Heart left ventricle (tissue), 16 donors: Measurements from ENCODE around the gene LTB. TPM values are rescaled to one million over a fixed set of nuclear protein-coding genes. Genes with fewer than 3 reads are reported as not detected.

Experiments used
- ATAC-seq, 4 donors: fragments of 200-7000 bp; cut with Tn5 transposase; one replicate each; pipeline ENCODE4 v1.9.1; 2020 to 2022; ENCODE audit warnings: moderate library complexity in 4 of 4, mild to moderate bottlenecking in 3 of 4, moderate number of reproducible peaks in 1 of 4
- DNase-seq, 5 donors: peaks; one replicate each; pipeline ENCODE4 v3.0.0-alpha.2; 2020
- H3K27ac ChIP-seq, 12 donors: fragments of 200-600 bp; sonication (generic) in 4 of 12; one replicate each; pipeline versions ENCODE4 v1.5.0 to v1.8.0; 2016 to 2022; ENCODE audit warnings: mild to moderate bottlenecking in 2 of 12
- H3K27me3 ChIP-seq, 9 donors: fragments of 200-600 bp; sonication (generic) in 2 of 9; one replicate each; pipeline versions ENCODE4 v1.5.1 to v1.8.0; 2016 to 2022; ENCODE audit warnings: mild to moderate bottlenecking in 3 of 9
- H3K36me3 ChIP-seq, 9 donors: fragments of 200-600 bp; sonication (generic) in 2 of 9; one replicate each; pipeline versions ENCODE4 v1.5.0 to v1.8.0; 2018 to 2022; ENCODE audit warnings: mild to moderate bottlenecking in 2 of 9
- H3K4me1 ChIP-seq, 12 donors: fragments of 200-600 bp; sonication (generic) in 4 of 12; one replicate each; pipeline versions ENCODE4 v1.5.0 to v1.8.0; 2016 to 2022; ENCODE audit warnings: mild to moderate bottlenecking in 3 of 12
- H3K4me3 ChIP-seq, 12 donors: fragments of 200-600 bp; sonication (generic) in 4 of 12; one replicate each; pipeline versions ENCODE4 v1.5.0 to v1.8.0; 2017 to 2022; ENCODE audit warnings: mild to moderate bottlenecking in 9 of 12, moderate library complexity in 4 of 12
- H3K9me3 ChIP-seq, 12 donors: fragments of 200-600 bp; sonication (generic) in 4 of 12; one replicate each; pipeline versions ENCODE4 v1.5.0 to v1.8.0; 2016 to 2022; ENCODE audit warnings: mild to moderate bottlenecking in 1 of 12
- POLR2A ChIP-seq, 2 donors: fragments of 450-650 bp; IDR thresholded peaks; one replicate each; pipeline ENCODE4 v1.6.1; 2017; ENCODE audit warnings: antibody characterized with exemption in 2 of 2, mild to moderate bottlenecking in 2 of 2, moderate library complexity in 2 of 2
- WGBS, 4 donors: extraction: QIAGEN DNeasy Blood & Tissue Kit in 2 of 4; methylation state at CpG; one replicate each; pipeline versions ENCODE4 v1.1.5 to v1.1.7; 2013 to 2018; 5-methylcytosine and 5-hydroxymethylcytosine counted together
- intact Hi-C, 10 donors: fragments of 100-400 bp; cut with DNase I; formaldehyde crosslinking; loops; one replicate each; pipeline versions ENCODE4 v1.11.1 to v1.14.2; 2022
- polyA plus RNA-seq, 2 donors: library from polyadenylated mRNA; stranded (reverse); fragments of 200-250 nt; gene quantifications; one replicate each; pipeline ENCODE4 v1.2.3, GENCODE V29; 2013
- total RNA-seq, 9 donors: library from RNA; depleted of rRNA in 2 of 9; stranded (reverse); fragments of >200 nt in 2 of 9; fragmentation: NEBNext Ultra II Directional in 3 of 9; extraction: Animal tissue kit (Norgen Biotek cat#: 25700) in 3 of 9; gene quantifications; one replicate each; pipeline versions ENCODE4 v1.1.0 to v1.2.4, GENCODE V29; 2016 to 2023
- TF ChIP-seq, protein P1 (sequence below), 12 donors: fragments of 200-600 bp; sonication (generic) in 4 of 12; IDR thresholded peaks; one replicate each; pipeline versions ENCODE4 v1.5.0 to v1.8.0; 2018 to 2022; ENCODE audit warnings: antibody characterized with exemption in 12 of 12, mild to moderate bottlenecking in 5 of 12
- donor health status: ischemic (EF 13 %, LVEDD 7.1; RV severe dilation, severe dysfunction).
- donor health status: healthy with polysubstance abuse.
- donor health status: DM: no; HTN: yes; CAD: no.
- donor health status: DM: no; HTN: no; CAD: no.
- donor health status: ischemic (EF 25% LVEDD 6.9; RV normal size, moderate dysfunction).
- donor health status: ischemic (EF 25% LVEDD 5.7; RV mildly dilated, moderate dysfunction).
- donor health status: healthy.
- donor health status: DM: yes; HTN: yes; CAD: no.
- donor health status: ischemic (EF 35%, LVEDD 5.7; RV mildly dilated, moderate dysfunction).
- donor health status: nonischemic (EF 11% LVEDD 7.7; RV severe dilation, severe dysfunction).
- donor health status: DM: yes; HTN: yes; CAD: no.
- donor health status: PGD.
- donor health status: ischemic (EF 29% LVEDD 5.4; RV normal size, mild dysfunction).
- donor health status: nonischemic (EF 23%, LVEDD 6.1; RV moderate dilation, normal function).

The LTB gene
- total and polyA plus RNA-seq, 11 donors, result 0.30 to 15.6 (median 0.85) TPM; not detected in 4

DNA sequence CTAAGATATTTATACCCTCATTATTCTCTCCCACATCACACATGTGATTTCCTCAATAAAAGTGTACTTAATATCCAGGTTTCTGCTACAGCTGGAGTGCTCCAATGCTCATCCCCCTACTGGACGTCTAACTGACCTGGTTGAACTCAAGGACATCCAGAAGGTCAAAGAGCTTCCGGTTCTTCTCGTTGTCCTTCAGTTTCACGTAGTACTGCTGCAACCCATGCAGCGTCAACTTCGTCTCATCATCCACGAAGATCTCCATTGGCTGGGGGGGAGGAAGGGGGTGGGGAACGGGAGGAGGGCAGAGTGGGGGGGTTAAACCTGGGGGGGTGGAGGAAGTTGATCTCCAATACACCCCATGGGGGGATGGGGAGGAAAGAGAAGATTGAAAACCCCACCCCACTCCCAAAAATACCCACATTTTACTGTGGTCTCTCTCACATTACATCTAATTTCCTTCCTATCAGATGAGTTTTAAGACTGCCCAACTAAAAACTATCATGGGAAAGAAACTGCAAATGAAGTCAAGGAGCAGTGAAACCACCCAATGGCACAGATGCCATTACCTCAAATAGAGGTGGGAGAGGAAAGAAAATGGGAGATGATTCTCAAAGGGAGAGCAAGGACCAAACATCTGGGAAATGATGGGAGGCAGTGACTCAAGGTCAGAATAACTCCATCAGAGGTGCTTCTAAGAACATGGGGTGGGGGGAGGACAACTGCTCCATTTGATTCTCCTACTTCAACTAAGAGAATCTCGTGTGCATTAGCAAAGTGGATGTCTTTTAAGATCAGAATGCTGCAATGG is 49.4 kb downstream of the LTB start:
- H3K27me3 ChIP-seq, result no peaks in the 10 kb centered on the region
- no peak for TF ChIP-seq POLR2A (IDR thresholded peaks at IDR 0.05)
- TF ChIP-seq, protein P1, sequence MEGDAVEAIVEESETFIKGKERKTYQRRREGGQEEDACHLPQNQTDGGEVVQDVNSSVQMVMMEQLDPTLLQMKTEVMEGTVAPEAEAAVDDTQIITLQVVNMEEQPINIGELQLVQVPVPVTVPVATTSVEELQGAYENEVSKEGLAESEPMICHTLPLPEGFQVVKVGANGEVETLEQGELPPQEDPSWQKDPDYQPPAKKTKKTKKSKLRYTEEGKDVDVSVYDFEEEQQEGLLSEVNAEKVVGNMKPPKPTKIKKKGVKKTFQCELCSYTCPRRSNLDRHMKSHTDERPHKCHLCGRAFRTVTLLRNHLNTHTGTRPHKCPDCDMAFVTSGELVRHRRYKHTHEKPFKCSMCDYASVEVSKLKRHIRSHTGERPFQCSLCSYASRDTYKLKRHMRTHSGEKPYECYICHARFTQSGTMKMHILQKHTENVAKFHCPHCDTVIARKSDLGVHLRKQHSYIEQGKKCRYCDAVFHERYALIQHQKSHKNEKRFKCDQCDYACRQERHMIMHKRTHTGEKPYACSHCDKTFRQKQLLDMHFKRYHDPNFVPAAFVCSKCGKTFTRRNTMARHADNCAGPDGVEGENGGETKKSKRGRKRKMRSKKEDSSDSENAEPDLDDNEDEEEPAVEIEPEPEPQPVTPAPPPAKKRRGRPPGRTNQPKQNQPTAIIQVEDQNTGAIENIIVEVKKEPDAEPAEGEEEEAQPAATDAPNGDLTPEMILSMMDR (IDR thresholded peaks at IDR 0.05), result no peak
- H3K27ac ChIP-seq, result peak overlapping the region in 2 of 12 donors; percentile 39 to 64
- DNase-seq (no peak), ATAC-seq (no peak)
- H3K4me3 ChIP-seq, result no peak overlapping the region
- 43 to 55% (median 45%) methylated on average over 9 of the region's 9 CpGs for WGBS, 4 donors
- peaks cover 2 to 86% (median 85%) of the 10 kb centered on the region in 9 donors for H3K36me3 ChIP-seq
- H3K4me1 ChIP-seq, result peaks cover 0 to 8% (median 1%) of the 10 kb centered on the region in 12 donors
- intact Hi-C loops, result loop anchor here in 1 of 10 donors (5.0 kb wide), 1 partner anchor 41 kb away; no protein-coding TSS in a partner anchor
- H3K9me3 ChIP-seq, result no peaks in the 10 kb centered on the region

DNA sequence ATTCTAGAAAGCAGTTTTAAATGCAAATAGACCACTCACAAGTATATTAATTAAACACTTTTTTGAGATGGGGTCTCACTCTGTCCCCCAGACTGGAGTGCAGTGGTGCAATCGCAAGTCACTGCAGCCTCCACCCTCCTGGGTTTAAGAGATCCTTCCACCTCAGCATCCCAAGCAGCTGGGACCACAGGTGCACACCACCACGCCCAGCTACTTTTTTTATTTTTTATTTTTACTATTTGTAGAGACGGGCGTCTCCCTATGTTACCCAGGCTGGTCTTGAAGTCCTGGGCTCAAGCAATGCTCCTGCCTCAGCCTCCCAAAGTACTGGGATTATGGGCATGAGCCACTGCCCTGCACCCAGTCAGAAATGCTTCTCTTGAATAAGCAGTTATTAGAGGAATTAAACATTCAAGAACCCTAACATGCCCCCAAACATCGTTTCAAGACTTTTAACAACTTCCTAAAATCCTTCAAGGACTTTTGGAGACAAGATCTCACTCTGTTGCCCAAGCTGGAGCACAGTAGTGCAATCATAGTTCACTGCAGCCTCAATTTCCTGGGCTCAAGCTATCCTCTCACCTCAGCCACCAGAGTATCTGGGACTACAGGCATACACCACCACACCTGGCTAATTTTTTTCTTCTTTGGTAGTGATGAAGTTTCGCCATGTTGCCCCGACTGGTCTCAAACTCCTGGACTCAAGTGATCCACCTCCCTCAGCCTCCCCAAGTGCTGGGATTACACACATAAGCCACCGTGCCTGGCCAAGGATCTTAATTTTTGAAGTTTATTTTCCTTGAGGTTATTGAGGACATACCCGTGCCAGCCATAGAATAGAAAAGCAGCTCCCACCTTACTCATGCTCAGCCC is 50.2 kb downstream of the LTB start:
- Histone ChIP-seq H3K4me1 (peaks cover 0 to 8% (median under 1%) of the 10 kb centered on the region in 12 donors), H3K4me3 (no peak overlapping the region), H3K27me3 (no peaks in the 10 kb centered on the region), H3K27ac (peak overlapping the region in 2 of 12 donors; percentile 39 to 64), H3K9me3 (no peaks in the 10 kb centered on the region), H3K36me3 (peaks cover 2 to 77% (median 77%) of the 10 kb centered on the region in 9 donors)
- intact Hi-C loops, result loop anchor here in 1 of 10 donors (5.0 kb wide), 1 partner anchor 40 kb away; no protein-coding TSS in a partner anchor
- ATAC-seq, result no peak
- WGBS, 4 donors, result 74 to 78% (median 76%) methylated on average over 9 of the region's 9 CpGs
- no peak for TF ChIP-seq POLR2A (IDR thresholded peaks at IDR 0.05)
- TF ChIP-seq, protein P1 (IDR thresholded peaks at IDR 0.05), result no peak
- no peak for DNase-seq

DNA sequence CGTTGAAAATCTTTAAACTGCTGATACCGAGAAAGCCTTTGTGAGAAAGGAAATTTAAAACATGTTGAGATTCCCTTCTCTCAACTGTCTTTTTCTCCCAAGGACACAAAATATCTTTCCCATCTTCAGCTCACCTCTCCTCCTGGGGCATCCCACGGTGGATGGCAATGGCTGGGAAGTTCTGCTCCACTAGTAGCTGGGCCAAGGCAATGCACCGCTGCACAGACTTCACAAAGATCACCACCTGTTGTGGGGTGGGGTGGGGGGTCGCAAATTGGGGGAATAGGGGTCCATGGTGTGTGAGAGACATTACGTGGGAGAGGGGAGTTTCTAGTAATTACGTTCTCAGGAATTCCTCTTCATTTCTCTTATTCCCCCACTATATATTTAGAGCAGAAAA is 51.1 kb downstream of the LTB start:
- ATAC-seq (no peak), DNase-seq (no peak)
- Histone ChIP-seq H3K27ac (no peak overlapping the region), H3K4me3 (no peak overlapping the region), H3K9me3 (no peaks in the 10 kb centered on the region), H3K36me3 (peaks cover 2 to 69% (median 68%) of the 10 kb centered on the region in 9 donors), H3K4me1 (peaks cover 0 to 8% (median 0%) of the 10 kb centered on the region in 12 donors), H3K27me3 (no peaks in the 10 kb centered on the region)
- intact Hi-C loops, result loop anchor here in 1 of 10 donors (5.0 kb wide), 1 partner anchor 39 kb away; no protein-coding TSS in a partner anchor
- 83 to 93% (median 90%) methylated on average over 7 of the region's 7 CpGs for WGBS, 4 donors
- TF ChIP-seq, protein P1 (IDR thresholded peaks at IDR 0.05), result no peak
- no peak for TF ChIP-seq POLR2A (IDR thresholded peaks at IDR 0.05)
